A673 (cell line): ENCODE data around the gene DCLK1. TPM values are rescaled to one million over a fixed set of nuclear protein-coding genes. Genes with fewer than 3 reads are reported as not detected.

Experiments
- BruUV-seq: library from RNA; stranded (reverse); fragments of 400-500 nt; replicated peaks from 2 replicates; lab custom pipeline; 2021; lab: Mats Ljungman, UMichigan
- CTCF ChIA-PET: fragments of 300-600 bp; sonication (Branson Sonifier 250); formaldehyde crosslinking; loops from one replicate; lab custom pipeline; 2022; ENCODE audit warnings: antibody characterized with exemption; lab: Charles Lee
- POLR2A ChIA-PET: fragments of 300-600 bp; sonication (Branson Sonifier 250); formaldehyde crosslinking; loops from one replicate; lab custom pipeline; 2022; ENCODE audit warnings: antibody characterized with exemption; ENCODE audit not compliant: low non-redundant PET; lab: Charles Lee
- DNase-seq: peaks from one replicate; pipeline ENCODE4 v3.0.0-alpha.2; 2015; ENCODE audit warnings: low spot score
- H3K27ac ChIP-seq: fragments of 200-600 bp; sonication (generic); 2 replicates; pipeline ENCODE4 v1.5.1; 2016; ENCODE audit warnings: mixed run types, low read depth, mild to moderate bottlenecking, mixed read lengths, antibody characterized with exemption, low read length; ENCODE audit not compliant: poor library complexity, severe bottlenecking
- H3K27me3 ChIP-seq: fragments of 200-600 bp; sonication (generic); replicated peaks from 2 replicates; pipeline ENCODE4 v1.6.1; 2017; ENCODE audit warnings: mixed run types, low read depth, mild to moderate bottlenecking, mixed read lengths, antibody characterized with exemption, low read length; ENCODE audit not compliant: insufficient read depth, poor library complexity
- H3K36me3 ChIP-seq: fragments of 200-600 bp; sonication (generic); 2 replicates; pipeline ENCODE4 v1.6.1; 2016; ENCODE audit warnings: mixed run types, mild to moderate bottlenecking, mixed read lengths, antibody characterized with exemption, low read length; ENCODE audit not compliant: insufficient read depth, poor library complexity, severe bottlenecking
- H3K4me1 ChIP-seq: fragments of 200-600 bp; sonication (generic); 2 replicates; pipeline ENCODE4 v1.6.1; 2017; ENCODE audit warnings: mixed run types, mild to moderate bottlenecking, mixed read lengths, antibody characterized with exemption, low read length; ENCODE audit not compliant: insufficient read depth, poor library complexity, severe bottlenecking
- H3K4me3 ChIP-seq: fragments of 200-600 bp; sonication (generic); 2 replicates; pipeline ENCODE4 v1.5.1; 2016; ENCODE audit warnings: low read depth, mixed run types, mild to moderate bottlenecking, mixed read lengths, low read length; ENCODE audit not compliant: poor library complexity, severe bottlenecking
- H3K9me3 ChIP-seq: fragments of 200-600 bp; sonication (generic); 2 replicates; pipeline ENCODE4 v1.6.1; 2016; ENCODE audit warnings: mixed run types, low read depth, mild to moderate bottlenecking, mixed read lengths, antibody characterized with exemption, low read length; ENCODE audit not compliant: poor library complexity, severe bottlenecking
- EZH2 ChIP-seq: fragments of 200-600 bp; sonication (generic); IDR thresholded peaks from 2 replicates; pipeline ENCODE4 v1.6.1; 2017; ENCODE audit warnings: borderline replicate concordance, low read depth, mild to moderate bottlenecking, mixed read lengths, antibody characterized with exemption, low read length; ENCODE audit not compliant: poor library complexity, severe bottlenecking
- intact Hi-C: fragments of 100-400 bp; cut with micrococcal nuclease; formaldehyde crosslinking; loops from one replicate; pipeline ENCODE4 v1.10.0; 2022; ENCODE audit not compliant: unreplicated experiment
- total RNA-seq: library from RNA; stranded (reverse); gene quantifications from 2 replicates; pipeline ENCODE4 v1.2.3, GENCODE V29; 2021
- TF ChIP-seq, protein P1 (sequence below): fragments of 300-800, 200-600 bp; sonication (generic); conservative IDR thresholded peaks from 2 replicates; pipeline ENCODE4 v1.5.1; 2017; ENCODE audit warnings: low read depth, mild to moderate bottlenecking, antibody characterized with exemption, low read length, moderate library complexity, mixed read lengths

DCLK1 gene
- total RNA-seq, 1 experiment from 2014 or later = 11.2 TPM

DNA sequence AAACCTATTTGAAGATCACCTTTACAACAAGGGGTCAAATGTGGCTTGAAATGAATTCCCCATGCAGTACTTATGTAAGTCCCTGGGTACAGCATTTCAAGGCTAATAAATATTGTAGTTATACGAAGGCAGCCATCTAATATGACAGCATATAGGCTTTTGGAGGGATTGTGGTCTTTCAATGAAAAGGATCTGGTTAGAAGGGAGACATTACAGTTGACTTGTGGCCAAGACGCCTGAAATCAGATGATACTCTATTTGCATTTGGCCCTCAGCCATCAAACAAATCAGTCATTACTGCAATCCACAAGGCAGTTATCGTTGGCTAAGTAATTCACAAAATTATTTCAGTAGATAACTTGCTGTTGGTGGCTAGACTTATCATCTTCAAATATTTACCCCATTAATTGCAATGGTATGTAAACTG, 242.7 kb downstream of the DCLK1 start:
- peak; percentile 74 for DNase-seq
- intact Hi-C loops = no loop called here
- TF ChIP-seq, protein P1, sequence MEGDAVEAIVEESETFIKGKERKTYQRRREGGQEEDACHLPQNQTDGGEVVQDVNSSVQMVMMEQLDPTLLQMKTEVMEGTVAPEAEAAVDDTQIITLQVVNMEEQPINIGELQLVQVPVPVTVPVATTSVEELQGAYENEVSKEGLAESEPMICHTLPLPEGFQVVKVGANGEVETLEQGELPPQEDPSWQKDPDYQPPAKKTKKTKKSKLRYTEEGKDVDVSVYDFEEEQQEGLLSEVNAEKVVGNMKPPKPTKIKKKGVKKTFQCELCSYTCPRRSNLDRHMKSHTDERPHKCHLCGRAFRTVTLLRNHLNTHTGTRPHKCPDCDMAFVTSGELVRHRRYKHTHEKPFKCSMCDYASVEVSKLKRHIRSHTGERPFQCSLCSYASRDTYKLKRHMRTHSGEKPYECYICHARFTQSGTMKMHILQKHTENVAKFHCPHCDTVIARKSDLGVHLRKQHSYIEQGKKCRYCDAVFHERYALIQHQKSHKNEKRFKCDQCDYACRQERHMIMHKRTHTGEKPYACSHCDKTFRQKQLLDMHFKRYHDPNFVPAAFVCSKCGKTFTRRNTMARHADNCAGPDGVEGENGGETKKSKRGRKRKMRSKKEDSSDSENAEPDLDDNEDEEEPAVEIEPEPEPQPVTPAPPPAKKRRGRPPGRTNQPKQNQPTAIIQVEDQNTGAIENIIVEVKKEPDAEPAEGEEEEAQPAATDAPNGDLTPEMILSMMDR = no peak
- TF ChIP-seq EZH2 = no peak
- no peak overlapping the region for H3K27ac ChIP-seq
- BruUV-seq = no TSS peak
- H3K36me3 ChIP-seq = no peaks in the 10 kb centered on the region
- no peaks in the 10 kb centered on the region for H3K9me3 ChIP-seq
- POLR2A ChIA-PET = no interaction called here
- CTCF ChIA-PET = no interaction called here
- no peak overlapping the region for H3K4me3 ChIP-seq
- H3K4me1 ChIP-seq = peaks cover 21% of the 10 kb centered on the region
- H3K27me3 ChIP-seq = no peaks in the 10 kb centered on the region

DNA sequence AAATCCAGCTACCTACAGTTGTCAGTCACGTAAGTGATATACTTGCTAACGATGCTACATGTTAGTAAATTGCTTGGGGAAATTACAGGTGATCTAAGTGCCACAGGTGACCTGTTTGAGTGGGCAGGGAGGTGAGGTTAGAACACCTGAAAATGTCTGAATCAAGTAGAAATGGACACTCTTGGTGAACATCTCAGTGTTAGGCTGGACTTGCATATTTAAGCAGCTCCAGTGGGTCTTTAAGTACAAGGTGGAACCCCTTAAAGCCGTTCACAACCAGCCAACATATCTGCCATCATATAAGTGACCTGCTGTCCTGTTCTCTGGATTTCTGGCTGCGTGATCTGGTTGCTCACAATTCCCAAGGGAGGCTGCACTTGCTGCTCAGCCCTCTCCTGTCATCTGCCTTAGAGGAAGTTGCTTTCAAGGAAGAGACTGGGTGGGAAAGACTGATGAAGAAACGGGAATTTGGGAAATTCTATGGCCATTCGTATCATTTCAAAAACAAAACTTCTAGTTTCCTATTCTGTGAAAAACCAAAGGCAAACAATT, 244.0 kb downstream of the DCLK1 start:
- peaks cover 21% of the 10 kb centered on the region for H3K4me1 ChIP-seq
- TF ChIP-seq, protein P1 = no peak
- no peak for TF ChIP-seq EZH2
- CTCF ChIA-PET = no interaction called here
- no peaks in the 10 kb centered on the region for H3K36me3 ChIP-seq
- no peak overlapping the region for H3K4me3 ChIP-seq
- no peaks in the 10 kb centered on the region for H3K9me3 ChIP-seq
- intact Hi-C loops = no loop called here
- no TSS peak for BruUV-seq
- H3K27me3 ChIP-seq = no peaks in the 10 kb centered on the region
- H3K27ac ChIP-seq = no peak overlapping the region
- POLR2A ChIA-PET = no interaction called here
- DNase-seq = peak; percentile 39

DNA sequence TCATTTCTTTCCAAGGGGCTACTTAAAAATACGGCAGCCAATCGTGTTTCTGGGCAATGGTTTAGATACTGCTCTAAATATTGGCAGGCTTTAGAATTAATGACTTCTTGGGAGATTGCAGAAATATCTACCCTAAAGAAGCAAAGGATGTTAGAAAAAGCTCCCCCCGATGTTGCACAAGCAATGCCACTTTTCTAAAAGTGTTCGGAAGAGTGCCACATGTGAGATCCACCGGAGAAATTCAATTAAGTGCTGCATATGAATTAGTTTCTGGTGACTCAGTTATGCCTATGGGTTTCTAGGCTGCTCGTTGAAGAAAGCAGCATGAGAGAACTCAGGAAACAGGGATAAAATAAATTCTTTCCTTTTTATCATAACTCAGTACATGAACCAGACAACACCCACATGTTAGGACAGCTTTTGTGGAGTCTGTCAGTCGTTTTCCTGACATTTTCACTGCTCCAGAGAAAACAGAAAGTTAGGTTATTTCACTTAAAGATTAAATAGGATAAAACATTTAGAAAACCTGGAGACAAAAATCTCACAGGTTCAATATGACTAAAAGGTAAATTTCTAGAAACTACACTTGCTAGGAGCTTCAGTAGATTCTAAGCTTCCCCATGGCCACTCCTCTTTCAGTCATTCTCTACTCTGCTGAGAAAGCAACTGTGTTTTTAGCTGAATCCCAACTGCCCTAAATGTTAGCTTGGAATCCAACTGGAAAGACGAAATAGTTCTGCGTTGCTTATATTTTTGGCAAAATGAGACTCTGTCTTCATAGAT, 244.7 kb downstream of the DCLK1 start:
- H3K27me3 ChIP-seq = no peaks in the 10 kb centered on the region
- no peak overlapping the region for H3K4me3 ChIP-seq
- intact Hi-C loops = no loop called here
- no TSS peak for BruUV-seq
- H3K36me3 ChIP-seq = no peaks in the 10 kb centered on the region
- H3K9me3 ChIP-seq = no peaks in the 10 kb centered on the region
- peak; percentile 15 for DNase-seq
- ChIA-PET POLR2A (interaction anchor here (0.7 kb wide), 1 partner anchor 486 kb away, joined by 8 read pairs; no protein-coding TSS in a partner anchor), CTCF (no interaction called here)
- TF ChIP-seq, protein P1 = no peak
- TF ChIP-seq EZH2 = no peak
- H3K27ac ChIP-seq = no peak overlapping the region
- peaks cover 21% of the 10 kb centered on the region for H3K4me1 ChIP-seq
